ES-I3 (cell line): Measurements from ENCODE around the gene SART3.
A peak's percentile ranks its signal among the peaks of the same experiment; 100 is the strongest.

Source experiments
- H3K36me3 ChIP-seq: 2 replicates; pipeline ENCODE4 v1.6.1; 2013; ENCODE audit warnings: mild to moderate bottlenecking, low read length, control low read depth, moderate library complexity; ENCODE audit not compliant: insufficient read depth
- H3K4me1 ChIP-seq: 2 replicates; pipeline ENCODE4 v1.6.1; 2013; ENCODE audit warnings: mild to moderate bottlenecking, control low read depth, low read length; ENCODE audit not compliant: insufficient read depth
- H3K9ac ChIP-seq: 2 replicates; pipeline ENCODE4 v1.6.1; 2013; ENCODE audit warnings: low read depth, mild to moderate bottlenecking, low read length, moderate library complexity
- H3K9me3 ChIP-seq: 2 replicates; pipeline ENCODE4 v1.6.1; 2013; ENCODE audit warnings: mild to moderate bottlenecking, low read length, moderate library complexity; ENCODE audit not compliant: control insufficient read depth, insufficient read depth

The SART3 gene

DNA sequence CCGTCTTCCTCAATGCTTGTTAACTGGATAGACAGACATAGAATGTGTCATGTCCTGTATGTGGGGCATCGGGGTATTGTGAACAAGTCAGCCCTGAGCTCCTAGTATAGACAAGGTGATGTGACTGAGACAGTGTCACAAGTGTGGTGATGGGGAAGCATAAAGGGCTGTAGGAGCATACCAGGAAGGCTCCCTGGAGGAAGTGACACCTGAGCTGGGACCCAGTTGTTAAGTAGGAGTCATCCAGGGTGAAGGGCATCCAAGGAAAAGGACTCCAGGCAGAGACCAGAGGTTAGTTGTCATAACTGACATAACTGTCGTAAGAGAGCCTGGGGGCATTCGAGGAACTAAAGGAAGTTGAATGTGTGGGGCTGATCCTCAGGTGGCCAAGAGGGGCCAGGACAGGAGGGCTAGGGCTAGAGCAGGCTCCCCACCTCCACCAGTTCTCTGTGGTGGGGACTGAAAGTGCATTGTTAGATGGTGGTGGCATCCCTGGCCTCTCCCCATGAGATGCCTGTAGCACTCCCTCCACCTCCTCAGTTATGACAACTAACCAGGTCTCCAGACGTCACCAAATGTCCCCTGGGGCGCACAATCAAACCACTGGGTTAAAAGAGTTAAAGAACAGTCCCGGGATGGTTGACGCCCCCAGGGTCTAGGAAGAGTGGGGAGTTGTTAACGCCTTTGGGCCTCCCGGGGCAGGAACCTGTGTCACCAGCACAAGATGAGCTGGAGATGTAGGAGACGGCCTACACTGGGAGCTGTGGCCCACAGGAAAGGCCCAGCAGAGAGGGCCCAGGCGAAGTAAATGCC, 43.5 kb downstream of the SART3 start:
- Histone ChIP-seq H3K36me3 (peaks cover 27% of the 10 kb centered on the region), H3K4me1 (no peaks in the 10 kb centered on the region; the same call in 1 of the 2 replicates), H3K9me3 (no peaks in the 10 kb centered on the region), H3K9ac (no peak overlapping the region)

- Histone ChIP-seq H3K9ac (no peak overlapping the region), H3K36me3 (peaks cover 20% of the 10 kb centered on the region), H3K9me3 (no peaks in the 10 kb centered on the region), H3K4me1 (no peaks in the 10 kb centered on the region; the same call in 1 of the 2 replicates)
Observed at GRCh38 chr12:108516511-108517275, 44.3 kb downstream of the SART3 start.

DNA sequence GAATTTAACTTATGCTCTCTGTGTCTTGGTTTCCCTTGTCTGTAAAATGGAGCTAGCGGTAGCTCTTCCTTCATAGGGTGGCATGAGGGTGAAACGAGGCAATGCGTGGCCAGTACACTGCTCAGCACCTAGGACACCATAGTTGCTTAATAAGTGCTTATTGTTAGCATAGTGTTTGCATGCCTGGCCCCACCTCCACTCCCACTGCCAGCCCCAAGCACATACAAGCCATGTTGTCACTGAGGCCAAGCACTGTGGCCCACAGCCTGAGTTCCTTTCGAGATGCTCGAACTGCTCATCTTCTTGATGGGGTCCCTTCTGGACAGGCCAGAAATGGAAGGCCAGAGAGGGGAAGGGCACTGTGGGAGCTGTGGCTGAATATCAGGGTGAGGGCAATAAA, 45.1 kb downstream of the SART3 start:
- Histone ChIP-seq H3K36me3 (peaks cover 15% of the 10 kb centered on the region), H3K9me3 (no peaks in the 10 kb centered on the region), H3K4me1 (no peaks in the 10 kb centered on the region; the same call in 1 of the 2 replicates), H3K9ac (peak overlapping the region; percentile 73)

DNA sequence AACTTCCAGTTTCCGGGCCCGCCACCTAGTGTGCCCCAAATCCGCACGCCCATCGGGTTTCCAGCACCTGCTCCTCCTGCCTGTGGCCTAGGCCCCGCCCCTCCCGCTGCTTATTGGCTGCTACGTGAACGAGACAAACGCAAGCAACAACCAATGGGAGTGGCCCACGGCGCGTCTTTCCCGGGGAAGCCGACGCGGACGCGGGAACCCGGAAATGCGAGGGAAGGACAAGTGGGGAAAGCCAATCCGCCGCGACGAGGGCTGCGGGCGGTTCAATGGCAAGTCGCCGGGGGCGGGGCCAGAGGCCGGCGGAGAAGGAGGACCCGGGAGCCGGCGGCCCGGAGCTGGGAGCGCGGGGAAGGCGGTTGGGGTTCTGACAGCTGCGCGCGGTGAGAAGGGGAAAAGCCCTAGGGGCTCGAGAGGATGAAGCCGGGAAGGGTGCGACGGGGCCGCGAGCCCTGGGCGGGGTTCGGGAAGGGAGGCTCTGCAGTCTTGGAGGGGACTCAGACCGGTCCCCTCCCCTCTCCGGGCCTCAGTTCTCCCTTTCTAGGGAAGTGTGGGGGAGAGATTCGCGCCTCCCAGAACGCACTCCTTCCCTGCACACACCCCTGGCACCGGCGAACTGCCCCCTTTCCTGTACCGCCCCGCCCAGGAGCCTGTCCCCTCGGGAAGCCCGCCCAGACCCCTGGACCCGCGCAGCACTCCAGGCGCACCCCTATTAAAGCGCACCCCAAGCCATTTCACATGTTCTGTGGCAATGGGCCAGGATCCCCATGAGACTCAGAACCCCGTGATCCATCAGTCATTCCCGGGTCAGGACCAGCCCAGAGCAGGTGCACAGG, 45.8 kb downstream of the SART3 start, which contains the start of gene FICD:
TSS of gene FICD (plus strand) at position 305 of the 842 bp plus-strand sequence. CDS start 1,696 bp downstream, outside the sequence.
- Histone ChIP-seq H3K36me3 (peaks cover 8% of the 10 kb centered on the region), H3K9me3 (no peaks in the 10 kb centered on the region), H3K9ac (peak within 1 kb of the TSS; percentile 79), H3K4me1 (no peaks in the 10 kb centered on the region; the same call in 1 of the 2 replicates)

DNA sequence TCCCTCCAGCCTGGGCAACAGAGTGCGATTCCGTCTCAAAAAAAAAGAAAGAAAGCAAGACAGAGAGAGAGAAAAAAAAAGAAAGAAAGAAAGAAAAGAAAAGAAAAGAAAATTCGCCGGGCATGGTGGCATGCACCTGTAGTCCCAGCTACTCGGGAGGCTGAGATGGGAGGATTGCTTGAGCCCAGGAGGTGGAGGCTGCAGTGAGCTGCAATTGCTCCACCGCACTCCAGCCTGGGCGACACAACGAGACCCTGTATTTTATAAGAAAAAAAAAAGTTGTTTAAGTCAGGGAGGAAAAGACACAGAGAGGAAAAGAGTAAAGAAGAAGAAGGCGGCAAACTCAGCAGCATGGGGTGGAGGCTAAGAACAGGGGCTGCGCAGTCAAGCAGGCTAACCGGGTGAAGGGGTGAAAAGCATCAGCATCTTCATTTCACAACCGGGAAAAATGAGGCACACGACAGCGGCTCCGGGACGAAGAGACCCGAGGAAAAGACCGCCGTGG, 46.5 kb downstream of the SART3 start:
- no peaks in the 10 kb centered on the region; the same call in 1 of the 2 replicates for H3K4me1 ChIP-seq
- H3K9me3 ChIP-seq: no peaks in the 10 kb centered on the region
- peak overlapping the region; percentile 79; the same call in 1 of the 2 replicates for H3K9ac ChIP-seq
- H3K36me3 ChIP-seq: peaks cover 5% of the 10 kb centered on the region

DNA sequence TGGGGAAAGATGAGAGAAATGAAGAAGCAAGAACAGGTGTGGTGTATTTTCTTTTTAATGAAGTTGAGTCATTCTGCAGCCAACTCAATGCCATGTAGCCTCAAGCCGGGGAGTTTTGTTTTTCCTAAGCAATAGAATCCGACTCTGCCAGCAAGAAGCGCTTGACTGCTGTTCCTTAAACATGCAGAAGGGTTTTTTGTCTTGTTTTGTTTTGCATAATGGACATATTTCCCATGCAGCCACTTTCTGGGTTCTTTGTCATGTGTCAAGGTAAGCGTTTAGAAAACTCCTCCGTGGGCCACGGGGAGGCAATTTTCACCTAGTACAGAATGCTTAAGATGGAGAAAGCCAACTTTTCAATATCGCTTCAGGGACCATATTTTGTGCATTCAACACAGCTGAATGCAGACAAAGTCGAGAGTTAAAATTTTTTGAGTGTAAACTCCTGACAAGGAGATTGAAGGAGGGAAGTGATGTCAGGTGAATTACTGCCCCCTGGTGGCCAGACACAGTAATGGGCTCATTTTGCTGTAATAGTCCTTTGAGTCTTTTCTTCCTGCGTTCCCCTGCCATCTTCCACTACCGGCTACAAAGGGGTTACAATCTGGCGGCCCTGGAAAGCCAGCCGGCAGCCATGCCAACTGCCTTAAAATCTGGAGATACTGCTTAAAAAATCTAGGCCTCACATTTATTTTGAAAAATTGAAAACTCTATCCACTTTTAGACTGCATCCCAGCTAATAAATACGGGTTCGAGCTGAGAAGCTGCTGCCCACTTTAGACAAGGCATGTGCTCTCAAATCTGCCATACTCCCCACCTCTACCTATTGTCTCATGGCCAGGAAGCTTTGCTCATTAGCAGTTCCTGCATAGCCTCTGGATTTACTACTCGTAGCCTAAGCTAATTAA, 49.1 kb downstream of the SART3 start:
- H3K9ac ChIP-seq: peak overlapping the region; percentile 20; the same call in 1 of the 2 replicates
- H3K36me3 ChIP-seq: no peaks in the 10 kb centered on the region
- no peaks in the 10 kb centered on the region; the same call in 1 of the 2 replicates for H3K4me1 ChIP-seq
- H3K9me3 ChIP-seq: no peaks in the 10 kb centered on the region

GRCh38 chr12:108510836-108511235, 50.1 kb downstream of the SART3 start:
- no peaks in the 10 kb centered on the region; the same call in 1 of the 2 replicates for H3K4me1 ChIP-seq
- no peak overlapping the region for H3K9ac ChIP-seq
- H3K9me3 ChIP-seq: no peaks in the 10 kb centered on the region
- H3K36me3 ChIP-seq: no peaks in the 10 kb centered on the region

- Histone ChIP-seq H3K9me3 (no peaks in the 10 kb centered on the region), H3K4me1 (no peaks in the 10 kb centered on the region; the same call in 1 of the 2 replicates), H3K9ac (no peak overlapping the region), H3K36me3 (no peaks in the 10 kb centered on the region)
Observed at GRCh38 chr12:108509806-108510205, 51.2 kb downstream of the SART3 start.

DNA sequence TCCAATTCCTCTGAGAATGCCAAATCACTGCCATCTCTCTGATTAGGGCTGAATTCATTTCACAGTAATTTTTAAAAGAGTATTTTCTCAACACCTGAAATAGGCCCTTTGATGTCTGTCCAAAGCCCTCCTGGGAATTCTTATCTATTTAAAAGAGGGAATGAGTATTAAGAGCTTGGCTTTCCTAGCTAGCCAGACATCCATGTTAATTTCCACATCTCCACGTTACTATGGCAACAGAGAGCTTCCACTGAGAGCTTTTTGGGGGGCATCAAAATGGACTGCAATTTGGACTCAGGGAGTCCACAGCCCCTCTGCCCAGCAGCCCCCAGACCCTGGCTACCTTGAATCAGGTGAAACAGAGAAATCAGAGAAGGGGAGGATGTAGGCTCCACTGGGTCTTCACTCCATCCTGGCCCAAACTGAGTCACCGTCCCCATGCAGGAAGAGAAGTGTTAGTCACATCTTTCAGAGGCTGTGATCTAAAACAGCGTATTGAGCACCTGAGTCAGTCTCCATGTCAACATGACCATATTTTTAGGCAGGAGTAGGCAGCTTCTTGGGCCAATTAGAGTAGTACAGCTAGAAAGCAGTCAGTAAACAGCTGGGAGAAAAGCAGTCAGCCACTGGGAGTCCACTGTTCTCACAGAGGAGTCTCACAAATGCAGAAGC, 52.9 kb downstream of the SART3 start:
- Histone ChIP-seq H3K9ac (no peak overlapping the region), H3K36me3 (no peaks in the 10 kb centered on the region; the same call in 1 of the 2 replicates), H3K9me3 (peaks cover 9% of the 10 kb centered on the region), H3K4me1 (no peaks in the 10 kb centered on the region; the same call in 1 of the 2 replicates)

- Histone ChIP-seq H3K9me3 (peaks cover 14% of the 10 kb centered on the region), H3K4me1 (no peaks in the 10 kb centered on the region), H3K9ac (no peak overlapping the region), H3K36me3 (no peaks in the 10 kb centered on the region; the same call in 1 of the 2 replicates)
Observed at GRCh38 chr12:108505129-108505528, 55.8 kb downstream of the SART3 start.

- H3K36me3 ChIP-seq: no peaks in the 10 kb centered on the region; the same call in 1 of the 2 replicates
- H3K9ac ChIP-seq: no peak overlapping the region
- H3K4me1 ChIP-seq: no peaks in the 10 kb centered on the region
- H3K9me3 ChIP-seq: peaks cover 14% of the 10 kb centered on the region
Observed at GRCh38 chr12:108502922-108503321, 58.1 kb downstream of the SART3 start.

- Histone ChIP-seq H3K9me3 (peaks cover 4% of the 10 kb centered on the region; the same call in 1 of the 2 replicates), H3K4me1 (no peaks in the 10 kb centered on the region), H3K36me3 (no peaks in the 10 kb centered on the region), H3K9ac (no peak overlapping the region)
Observed at GRCh38 chr12:108498136-108498535, 62.8 kb downstream of the SART3 start.
